ENCODE results near the gene MUC2. TPM values are rescaled to one million over a fixed set of nuclear protein-coding genes. Genes with fewer than 3 reads are reported as not detected.

The MUC2 gene
- polyA plus RNA-seq, 4 donors, result 3.0 to 239 (median 30.8) TPM

DNA sequence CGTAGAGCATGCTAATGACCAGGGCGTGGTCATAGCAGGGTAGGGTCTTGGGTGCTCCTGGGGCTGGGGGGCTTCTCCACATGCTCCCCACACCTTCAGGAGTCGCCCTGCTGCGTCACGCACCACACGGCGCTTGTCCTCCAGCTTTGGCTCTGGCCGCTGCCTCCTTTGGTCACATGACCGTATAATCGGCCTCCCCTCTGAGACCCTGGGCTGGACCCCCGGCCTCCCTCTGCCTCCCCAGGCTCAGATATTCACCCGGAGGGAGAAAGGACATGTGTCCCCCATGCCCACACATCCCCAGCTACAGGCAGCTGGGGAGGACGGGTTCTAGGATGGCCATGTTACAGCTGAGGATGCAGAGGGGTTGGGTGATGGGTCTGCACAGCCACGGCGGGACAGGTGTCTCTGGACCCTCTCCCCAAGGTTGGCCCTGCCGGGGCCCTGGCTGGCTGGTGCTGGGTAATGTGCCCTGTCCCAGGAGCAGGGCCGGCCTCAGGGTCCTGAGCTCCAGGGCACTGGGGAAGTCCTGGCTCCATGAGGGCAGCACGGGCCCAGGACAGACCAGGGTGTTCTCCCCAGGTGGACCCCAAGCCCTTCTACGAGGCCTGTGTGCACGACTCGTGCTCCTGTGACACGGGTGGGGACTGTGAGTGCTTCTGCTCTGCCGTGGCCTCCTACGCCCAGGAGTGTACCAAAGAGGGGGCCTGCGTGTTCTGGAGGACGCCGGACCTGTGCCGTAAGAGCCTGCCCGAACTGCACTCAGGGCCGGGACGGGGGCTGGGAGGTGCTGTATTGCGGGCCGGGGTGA is 14.5 kb downstream of the MUC2 start:
- no peaks in the 10 kb centered on the region for H3K9me3 ChIP-seq (ENCODE audit: control insufficient read depth in 2 of 2, insufficient read depth in 1 of 2, low read depth in 1 of 2, low read length in 1 of 2)
- H3K4me1 ChIP-seq (ENCODE audit: control insufficient read depth in 3 of 3, insufficient read depth in 2 of 3, low read depth in 1 of 3, low read length in 2 of 3), result no peaks in the 10 kb centered on the region
- 91 to 95% (median 92%) methylated on average over 32 to 33 of the region's 33 CpGs for WGBS, 3 donors
- no peak overlapping the region for H3K27ac ChIP-seq (ENCODE audit: low read depth in 1 of 3, low read length in 2 of 3)
- H3K36me3 ChIP-seq (ENCODE audit: control insufficient read depth in 3 of 3, insufficient read depth in 2 of 3, low read depth in 1 of 3, low read length in 3 of 3), result peaks cover 0 to 5% (median 0%) of the 10 kb centered on the region in 3 donors
- H3K4me3 ChIP-seq (ENCODE audit: low read depth in 1 of 3, low read length in 3 of 3), result no peak overlapping the region
- FAIRE-seq (no peak), DNase-seq (no peak)
- no peaks in the 10 kb centered on the region for H3K27me3 ChIP-seq (ENCODE audit: control insufficient read depth in 3 of 3, insufficient read depth in 3 of 3, low read length in 3 of 3)

DNA sequence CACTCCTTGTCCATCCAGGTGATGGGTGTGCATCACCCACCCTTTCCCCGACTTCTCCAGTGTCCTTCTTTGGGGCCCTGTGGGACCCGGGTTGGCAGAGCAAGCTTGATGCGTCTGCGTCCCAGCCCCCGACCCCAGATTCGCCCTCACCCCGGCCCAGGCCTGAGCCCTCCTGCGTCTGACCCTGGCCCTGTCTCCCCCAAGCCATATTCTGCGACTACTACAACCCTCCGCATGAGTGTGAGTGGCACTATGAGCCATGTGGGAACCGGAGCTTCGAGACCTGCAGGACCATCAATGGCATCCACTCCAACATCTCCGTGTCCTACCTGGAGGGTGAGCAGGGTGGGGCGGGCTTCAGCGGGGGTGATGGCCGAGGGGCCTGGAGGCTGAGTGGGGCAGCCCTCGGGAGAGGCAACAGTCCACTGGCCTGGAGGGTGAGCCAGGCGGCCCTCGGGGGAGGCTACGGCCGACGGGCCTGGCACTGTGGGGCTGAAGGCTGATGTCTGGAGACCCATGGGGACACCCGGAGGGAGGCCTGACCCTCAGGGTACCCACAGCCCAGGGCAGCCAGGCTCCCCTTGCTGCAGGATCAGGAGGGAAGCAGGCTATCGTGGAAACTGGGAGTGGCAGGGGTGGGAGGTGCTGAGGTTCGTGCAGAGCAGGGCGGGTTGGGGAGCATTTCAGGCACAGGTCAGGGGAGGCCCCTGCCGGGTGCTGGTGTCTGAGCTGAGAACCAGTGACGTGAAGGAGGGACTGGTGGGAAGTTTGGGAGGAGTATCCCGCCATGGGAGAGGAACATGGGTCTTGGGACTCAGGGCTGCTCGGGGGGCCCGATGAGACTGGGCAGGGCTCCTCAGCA is 15.3 kb downstream of the MUC2 start:
- Histone ChIP-seq H3K36me3 (ENCODE audit: control insufficient read depth in 3 of 3, insufficient read depth in 2 of 3, low read depth in 1 of 3, low read length in 3 of 3) (peaks cover 0 to 5% (median 0%) of the 10 kb centered on the region in 3 donors), H3K4me3 (ENCODE audit: low read depth in 1 of 3, low read length in 3 of 3) (no peak overlapping the region), H3K9me3 (ENCODE audit: control insufficient read depth in 2 of 2, insufficient read depth in 1 of 2, low read depth in 1 of 2, low read length in 1 of 2) (no peaks in the 10 kb centered on the region), H3K4me1 (ENCODE audit: control insufficient read depth in 3 of 3, insufficient read depth in 2 of 3, low read depth in 1 of 3, low read length in 2 of 3) (no peaks in the 10 kb centered on the region), H3K27me3 (ENCODE audit: control insufficient read depth in 3 of 3, insufficient read depth in 3 of 3, low read length in 3 of 3) (no peaks in the 10 kb centered on the region), H3K27ac (ENCODE audit: low read depth in 1 of 3, low read length in 2 of 3) (no peak overlapping the region)
- DNase-seq, result no peak
- WGBS, 3 donors, result 76 to 86% (median 83%) methylated on average over 30 to 31 of the region's 31 CpGs
- FAIRE-seq, result no peak

DNA sequence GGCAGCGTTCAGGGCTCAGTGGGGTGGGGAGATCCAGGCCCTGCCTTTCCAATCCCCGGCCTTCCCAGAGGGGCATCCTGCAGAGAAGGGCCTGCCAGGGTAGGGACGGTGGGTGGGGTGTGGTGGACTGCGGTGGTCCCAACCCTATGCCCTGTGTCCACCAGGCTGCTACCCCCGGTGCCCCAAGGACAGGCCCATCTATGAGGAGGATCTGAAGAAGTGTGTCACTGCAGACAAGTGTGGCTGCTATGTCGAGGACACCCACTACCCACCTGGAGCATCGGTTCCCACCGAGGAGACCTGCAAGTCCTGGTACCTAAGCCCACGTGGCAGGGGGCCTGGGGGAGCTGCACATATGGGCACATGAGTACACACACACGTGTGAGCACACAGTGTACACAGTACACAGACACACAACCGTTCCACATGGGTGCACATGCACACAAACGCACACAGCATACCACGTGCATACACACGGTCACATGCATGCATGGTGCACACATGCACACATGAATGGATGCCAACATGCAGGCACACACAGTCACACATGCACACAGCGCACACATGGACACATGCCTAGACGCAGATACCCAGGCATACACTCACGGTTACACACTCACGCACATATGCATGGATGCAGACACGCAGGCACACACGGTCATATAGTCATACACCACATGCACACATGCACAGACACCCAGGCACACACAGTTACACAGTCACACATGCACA is 16.1 kb downstream of the MUC2 start:
- H3K4me1 ChIP-seq (ENCODE audit: control insufficient read depth in 3 of 3, insufficient read depth in 2 of 3, low read depth in 1 of 3, low read length in 2 of 3), result no peaks in the 10 kb centered on the region
- peaks cover 0 to 5% (median 0%) of the 10 kb centered on the region in 3 donors for H3K36me3 ChIP-seq (ENCODE audit: control insufficient read depth in 3 of 3, insufficient read depth in 2 of 3, low read depth in 1 of 3, low read length in 3 of 3)
- no peak for FAIRE-seq
- no peak overlapping the region for H3K27ac ChIP-seq (ENCODE audit: low read depth in 1 of 3, low read length in 2 of 3)
- no peaks in the 10 kb centered on the region for H3K9me3 ChIP-seq (ENCODE audit: control insufficient read depth in 2 of 2, insufficient read depth in 1 of 2, low read depth in 1 of 2, low read length in 1 of 2)
- no peak for DNase-seq
- H3K27me3 ChIP-seq (ENCODE audit: control insufficient read depth in 3 of 3, insufficient read depth in 3 of 3, low read length in 3 of 3), result no peaks in the 10 kb centered on the region
- H3K4me3 ChIP-seq (ENCODE audit: low read depth in 1 of 3, low read length in 3 of 3), result no peak overlapping the region
- WGBS, 3 donors, result 87 to 92% (median 89%) methylated on average over 19 to 20 of the region's 20 CpGs

DNA sequence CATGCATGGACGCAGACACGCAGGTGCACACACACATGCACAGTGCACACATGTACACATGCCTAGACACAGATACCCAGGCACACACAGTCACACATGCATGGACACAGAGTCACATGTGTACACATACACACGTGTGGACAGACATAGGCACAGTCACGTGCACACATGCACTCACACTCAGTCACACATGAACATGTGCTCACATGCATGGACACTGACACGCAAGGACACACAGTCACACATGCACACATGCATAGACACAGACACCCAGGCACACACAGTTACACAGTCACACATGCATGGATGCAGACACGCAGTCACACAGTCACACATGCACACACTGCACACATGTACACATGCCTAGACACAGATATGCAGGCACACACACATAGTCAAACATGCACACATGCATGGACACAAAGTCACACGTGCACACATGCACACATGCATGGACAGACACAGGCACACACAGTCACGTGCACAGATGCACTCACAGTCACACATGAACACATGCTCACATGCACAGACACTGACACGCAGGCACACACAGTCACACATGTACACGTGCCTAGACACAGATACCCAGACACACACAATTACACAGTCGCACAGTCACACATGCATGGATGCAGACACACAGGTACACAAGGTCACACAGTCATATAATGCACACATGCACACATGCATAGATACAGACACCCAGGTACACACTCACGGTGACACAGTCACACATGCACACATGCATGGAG is 16.8 kb downstream of the MUC2 start:
- H3K36me3 ChIP-seq (ENCODE audit: control insufficient read depth in 3 of 3, insufficient read depth in 2 of 3, low read depth in 1 of 3, low read length in 3 of 3), result peaks cover 0 to 5% (median 0%) of the 10 kb centered on the region in 3 donors
- H3K4me3 ChIP-seq (ENCODE audit: low read depth in 1 of 3, low read length in 3 of 3), result no peak overlapping the region
- FAIRE-seq, result no peak
- no peaks in the 10 kb centered on the region for H3K9me3 ChIP-seq (ENCODE audit: control insufficient read depth in 2 of 2, insufficient read depth in 1 of 2, low read depth in 1 of 2, low read length in 1 of 2)
- no peak overlapping the region for H3K27ac ChIP-seq (ENCODE audit: low read depth in 1 of 3, low read length in 2 of 3)
- no peaks in the 10 kb centered on the region for H3K27me3 ChIP-seq (ENCODE audit: control insufficient read depth in 3 of 3, insufficient read depth in 3 of 3, low read length in 3 of 3)
- 83 to 89% (median 83%) methylated on average over 12 of the region's 12 CpGs for WGBS, 3 donors
- DNase-seq, result no peak
- H3K4me1 ChIP-seq (ENCODE audit: control insufficient read depth in 3 of 3, insufficient read depth in 2 of 3, low read depth in 1 of 3, low read length in 2 of 3), result no peaks in the 10 kb centered on the region

DNA sequence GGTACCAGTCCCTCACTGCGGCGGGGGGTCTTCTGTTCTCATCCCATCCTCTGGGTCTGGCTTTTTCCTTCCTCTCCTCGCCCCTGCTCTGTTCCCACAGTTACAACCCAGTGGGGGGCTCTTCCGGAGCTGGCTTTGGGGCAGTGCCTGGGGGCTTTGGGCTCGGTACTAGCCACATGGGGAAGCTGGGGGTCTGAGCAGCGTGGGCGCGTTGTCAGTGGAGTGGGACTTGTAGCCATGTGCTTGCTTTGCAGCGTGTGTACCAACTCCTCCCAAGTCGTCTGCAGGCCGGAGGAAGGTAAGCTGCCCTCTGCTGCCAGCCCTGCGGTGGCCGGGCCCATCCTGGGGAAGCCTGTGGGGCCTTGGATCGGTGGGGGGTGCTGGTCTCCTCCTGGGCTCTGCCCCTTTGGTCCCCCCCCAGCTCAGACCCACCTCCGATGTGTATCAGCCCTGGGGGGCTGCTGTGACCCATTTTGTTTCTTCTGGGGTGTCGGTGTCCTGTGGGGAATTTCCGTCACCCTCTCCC is 17.5 kb downstream of the MUC2 start:
- Histone ChIP-seq H3K4me1 (ENCODE audit: control insufficient read depth in 3 of 3, insufficient read depth in 2 of 3, low read depth in 1 of 3, low read length in 2 of 3) (no peaks in the 10 kb centered on the region), H3K27ac (ENCODE audit: low read depth in 1 of 3, low read length in 2 of 3) (no peak overlapping the region), H3K36me3 (ENCODE audit: control insufficient read depth in 3 of 3, insufficient read depth in 2 of 3, low read depth in 1 of 3, low read length in 3 of 3) (peaks cover 0 to 5% (median 0%) of the 10 kb centered on the region in 3 donors), H3K9me3 (ENCODE audit: control insufficient read depth in 2 of 2, insufficient read depth in 1 of 2, low read depth in 1 of 2, low read length in 1 of 2) (no peaks in the 10 kb centered on the region), H3K27me3 (ENCODE audit: control insufficient read depth in 3 of 3, insufficient read depth in 3 of 3, low read length in 3 of 3) (no peaks in the 10 kb centered on the region), H3K4me3 (ENCODE audit: low read depth in 1 of 3, low read length in 3 of 3) (no peak overlapping the region)
- 57 to 74% (median 66%) methylated on average over 17 of the region's 17 CpGs for WGBS, 3 donors
- DNase-seq, result no peak
- FAIRE-seq, result no peak

DNA sequence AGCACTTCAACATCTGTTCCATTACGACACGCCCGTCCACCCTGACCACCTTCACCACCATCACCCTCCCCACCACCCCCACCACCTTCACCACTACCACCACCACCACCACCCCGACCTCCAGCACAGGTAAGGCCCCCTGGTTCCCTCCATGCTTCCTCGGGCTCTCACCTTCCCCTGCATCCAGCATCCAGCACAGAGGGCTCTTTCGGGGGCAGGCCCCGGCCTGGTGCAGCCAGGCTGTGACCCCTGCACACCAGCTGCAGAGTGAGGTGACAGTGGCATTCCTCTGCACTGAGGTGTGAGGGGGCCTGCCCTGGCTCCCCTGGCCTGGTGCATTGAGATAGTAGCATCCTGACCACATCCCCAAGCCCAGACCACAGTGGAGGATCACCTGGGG is 18.2 kb downstream of the MUC2 start:
- Histone ChIP-seq H3K9me3 (ENCODE audit: control insufficient read depth in 2 of 2, insufficient read depth in 1 of 2, low read depth in 1 of 2, low read length in 1 of 2) (no peaks in the 10 kb centered on the region), H3K27ac (ENCODE audit: low read depth in 1 of 3, low read length in 2 of 3) (no peak overlapping the region), H3K4me3 (ENCODE audit: low read depth in 1 of 3, low read length in 3 of 3) (no peak overlapping the region), H3K4me1 (ENCODE audit: control insufficient read depth in 3 of 3, insufficient read depth in 2 of 3, low read depth in 1 of 3, low read length in 2 of 3) (no peaks in the 10 kb centered on the region), H3K36me3 (ENCODE audit: control insufficient read depth in 3 of 3, insufficient read depth in 2 of 3, low read depth in 1 of 3, low read length in 3 of 3) (peaks cover 0 to 5% (median 0%) of the 10 kb centered on the region in 3 donors), H3K27me3 (ENCODE audit: control insufficient read depth in 3 of 3, insufficient read depth in 3 of 3, low read length in 3 of 3) (no peaks in the 10 kb centered on the region)
- FAIRE-seq (no peak), DNase-seq (no peak)
- 66 to 77% (median 72%) methylated on average over 7 of the region's 7 CpGs for WGBS, 3 donors

DNA sequence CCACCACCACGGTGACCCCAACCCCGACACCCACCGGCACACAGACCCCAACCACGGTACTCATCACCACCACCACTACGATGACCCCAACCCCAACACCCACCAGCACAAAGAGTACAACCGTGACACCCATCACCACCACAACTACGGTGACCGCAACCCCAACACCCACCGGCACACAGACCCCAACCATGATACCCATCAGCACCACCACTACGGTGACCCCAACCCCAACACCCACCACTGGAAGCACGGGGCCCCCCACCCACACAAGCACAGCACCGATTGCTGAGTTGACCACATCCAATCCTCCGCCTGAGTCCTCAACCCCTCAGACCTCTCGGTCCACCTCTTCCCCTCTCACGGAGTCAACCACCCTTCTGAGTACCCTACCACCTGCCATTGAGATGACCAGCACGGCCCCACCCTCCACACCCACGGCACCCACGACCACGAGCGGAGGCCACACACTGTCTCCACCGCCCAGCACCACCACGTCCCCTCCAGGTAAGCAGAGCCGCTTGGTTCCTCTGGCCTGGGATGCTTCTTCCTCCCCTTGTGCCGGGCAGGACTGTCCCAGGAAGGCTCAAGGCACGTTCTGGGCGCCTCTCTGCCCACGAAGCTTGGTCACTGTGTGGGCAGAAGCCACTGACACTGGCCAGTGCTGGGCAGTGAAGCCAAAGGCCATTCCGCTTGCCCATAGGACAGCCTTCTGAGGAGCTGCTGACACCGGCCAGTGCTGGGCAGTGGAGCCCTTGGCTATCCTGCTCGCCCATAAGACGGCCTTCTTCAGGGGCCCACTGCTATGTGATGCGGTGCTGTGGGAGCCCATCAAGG is 25.1 kb downstream of the MUC2 start:
- 90 to 93% (median 92%) methylated on average over 31 to 32 of the region's 32 CpGs for WGBS, 3 donors
- DNase-seq (no peak), FAIRE-seq (no peak)
- Histone ChIP-seq H3K4me3 (ENCODE audit: low read depth in 1 of 3, low read length in 3 of 3) (no peak overlapping the region), H3K4me1 (ENCODE audit: control insufficient read depth in 3 of 3, insufficient read depth in 2 of 3, low read depth in 1 of 3, low read length in 2 of 3) (no peaks in the 10 kb centered on the region), H3K27ac (ENCODE audit: low read depth in 1 of 3, low read length in 2 of 3) (no peak overlapping the region), H3K27me3 (ENCODE audit: control insufficient read depth in 3 of 3, insufficient read depth in 3 of 3, low read length in 3 of 3) (no peaks in the 10 kb centered on the region), H3K9me3 (ENCODE audit: control insufficient read depth in 2 of 2, insufficient read depth in 1 of 2, low read depth in 1 of 2, low read length in 1 of 2) (peaks cover 0 to 3% of the 10 kb centered on the region in 2 donors), H3K36me3 (ENCODE audit: control insufficient read depth in 3 of 3, insufficient read depth in 2 of 3, low read depth in 1 of 3, low read length in 3 of 3) (peaks cover 0 to 3% (median 0%) of the 10 kb centered on the region in 3 donors)

Data from small intestine (tissue), 7 donors.